NCI-H345 (cell line): Measurements from ENCODE around the gene CABP4.

Source experiments
- DNase-seq: peaks from one replicate; lab custom pipeline; 2025; lab: John Stamatoyannopoulos, UW

Gene CABP4

DNA sequence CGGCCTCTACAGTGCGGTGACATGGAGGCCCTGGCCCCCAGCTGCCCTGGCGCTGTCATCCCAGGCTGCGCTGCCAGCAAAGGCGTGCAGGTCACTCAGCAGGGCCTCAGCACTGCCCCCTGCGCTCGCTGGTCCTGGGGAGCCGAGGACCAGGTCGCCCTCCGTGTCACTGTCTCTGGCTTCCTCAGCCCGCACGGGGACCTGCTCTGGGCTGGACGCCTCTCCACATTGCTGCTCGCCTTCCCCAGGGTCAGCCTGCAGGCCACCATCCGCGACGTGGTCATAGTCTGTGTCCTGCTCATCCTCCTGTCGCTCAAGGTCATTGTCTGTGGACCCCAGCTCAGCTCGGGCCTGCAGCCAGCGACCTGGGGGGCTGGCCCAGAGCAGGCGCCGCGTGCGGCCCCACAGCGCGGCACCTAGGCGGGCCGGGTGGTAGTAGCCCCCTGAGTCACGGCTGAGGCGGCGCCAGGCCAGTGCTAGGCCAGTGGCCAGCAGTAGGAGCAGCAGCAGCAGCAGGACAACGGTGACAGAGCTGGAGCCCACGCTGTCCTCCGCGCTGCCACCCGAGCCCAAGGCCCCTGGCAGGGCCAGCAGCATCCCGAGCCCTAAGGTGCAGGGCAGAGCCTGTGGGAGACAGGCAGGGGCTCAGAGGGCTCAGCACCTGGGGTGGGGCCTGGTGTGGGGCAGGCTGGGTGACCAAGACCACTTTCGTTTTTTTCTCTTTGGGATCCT, 19.3 kb upstream of the CABP4 start:
- DNase-seq, result no peak

DNA sequence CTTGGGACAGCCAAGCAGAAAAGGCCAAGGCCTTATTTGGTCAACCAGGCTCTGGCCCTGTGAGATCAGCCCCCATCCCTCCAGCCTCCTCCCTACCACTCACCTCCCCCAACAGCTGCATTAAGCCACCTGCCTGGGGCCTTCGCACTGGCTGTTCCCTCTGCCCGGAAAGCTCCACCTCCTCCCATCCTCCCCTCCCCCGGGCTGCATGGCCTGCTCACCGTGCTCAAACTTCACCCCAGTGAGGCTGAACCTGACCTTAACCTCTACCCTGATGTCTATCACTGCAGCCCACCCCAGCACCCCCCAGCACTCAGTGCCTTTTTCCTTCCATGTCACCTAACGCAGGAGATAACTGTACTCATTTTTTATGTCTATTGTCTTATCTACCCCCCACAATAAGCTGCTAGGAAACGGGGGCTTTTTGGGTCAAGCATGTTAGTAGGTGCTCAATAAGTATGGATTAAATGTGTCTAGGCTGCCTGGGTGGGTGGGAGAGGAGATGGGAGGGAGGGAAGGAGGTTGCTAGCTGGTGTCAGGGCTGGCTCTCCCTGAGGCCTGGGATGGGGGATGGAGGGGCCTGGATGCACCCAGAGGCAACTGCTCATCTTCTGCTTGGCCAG, 18.6 kb upstream of the CABP4 start:
- no peak for DNase-seq

DNA sequence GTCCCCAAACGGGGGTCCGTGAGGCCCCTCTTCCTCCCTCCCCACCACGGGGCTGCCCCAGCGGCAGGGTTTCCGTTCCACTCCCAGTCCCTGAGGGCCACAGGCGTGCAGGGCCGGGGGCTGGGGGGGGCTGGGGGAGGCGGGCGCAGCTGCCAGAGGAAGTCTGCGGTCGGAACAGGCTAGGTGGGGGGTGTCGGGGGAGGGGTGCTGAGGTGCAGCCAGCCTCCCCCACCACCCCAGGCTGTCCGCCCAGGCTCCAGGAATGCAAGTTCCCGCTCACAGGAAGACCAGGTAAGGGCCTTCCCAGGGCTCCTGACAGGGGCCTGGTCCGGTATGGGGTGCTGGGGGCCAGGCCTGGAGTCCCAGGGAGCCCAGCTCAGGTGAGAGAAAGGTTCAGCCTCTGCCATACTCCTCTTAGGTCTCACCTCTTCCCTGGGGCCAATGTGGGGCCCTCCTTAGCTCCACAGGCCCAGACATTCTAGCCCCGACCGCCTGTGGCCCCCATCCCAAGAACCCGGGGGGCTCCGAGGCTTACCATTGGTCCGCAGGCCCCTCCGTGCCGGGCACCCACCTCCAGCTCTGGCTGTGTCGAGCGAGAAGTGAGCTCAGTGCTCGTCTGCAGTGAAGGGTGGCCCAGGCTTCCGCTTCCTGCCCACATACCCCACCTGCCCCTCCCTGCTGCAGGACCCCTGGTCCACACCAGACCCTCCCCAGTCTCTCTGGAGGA, 17.9 kb upstream of the CABP4 start, which contains the start of gene PTPRCAP:
PTPRCAP (minus strand) TSS at position 601 of the 727 bp plus-strand sequence; CDS start at position 538, 63 bp downstream.
- no peak for DNase-seq

DNA sequence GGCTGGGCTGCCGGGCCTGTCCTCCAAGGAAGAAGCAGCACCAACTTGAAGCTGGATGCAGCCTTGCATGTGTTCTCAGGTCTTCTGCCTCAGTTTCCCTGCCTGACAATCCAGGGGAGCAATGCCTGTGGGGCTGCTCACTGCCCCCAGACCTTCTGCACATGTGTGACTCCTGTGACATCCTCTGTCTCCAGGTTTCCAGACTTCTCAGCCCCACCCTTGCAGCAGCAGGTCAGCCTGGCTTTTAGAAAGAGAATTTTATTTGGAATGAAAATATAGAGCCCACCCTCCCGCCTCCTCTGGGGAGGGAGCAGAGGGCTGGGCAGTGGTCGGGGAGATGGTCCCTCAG, 17.4 kb upstream of the CABP4 start:
- DNase-seq, result no peak

DNA sequence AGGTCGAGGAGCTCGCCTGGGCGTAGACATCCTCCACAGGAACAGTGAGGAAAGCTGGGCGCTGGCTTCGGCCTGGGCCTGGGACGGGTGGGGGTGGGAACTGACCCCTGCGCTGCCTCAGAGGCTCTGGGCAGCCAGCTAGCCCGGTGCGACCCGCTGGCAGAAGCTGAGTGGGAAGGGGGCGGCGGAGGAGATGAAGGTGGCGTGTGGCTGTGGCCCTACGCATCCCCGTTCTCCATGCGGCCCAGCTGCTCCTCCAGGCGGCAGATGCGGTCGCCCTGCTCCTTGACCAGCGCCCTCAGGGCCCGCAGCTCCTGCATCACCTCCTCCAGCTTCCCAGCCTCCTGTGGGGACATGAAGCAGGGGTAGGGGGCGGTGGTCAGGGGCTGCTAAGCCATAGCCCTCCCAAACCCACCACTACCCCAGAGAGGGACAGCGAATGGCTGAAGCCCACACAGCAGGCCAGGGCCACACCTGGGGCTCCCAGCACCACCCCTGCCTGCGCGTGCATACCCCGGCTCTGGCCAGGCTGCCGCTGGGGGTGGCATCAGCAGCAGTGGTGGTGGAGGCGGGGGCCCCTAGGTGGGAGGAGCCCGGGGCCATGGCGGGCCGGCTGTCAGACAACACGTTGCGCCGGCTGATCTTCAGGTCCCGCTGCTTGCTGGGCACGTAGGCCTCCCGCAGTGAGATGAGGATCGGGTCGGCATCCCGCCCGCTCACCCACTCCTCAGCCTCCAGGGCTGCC, 16.8 kb upstream of the CABP4 start:
- DNase-seq, result no peak

DNA sequence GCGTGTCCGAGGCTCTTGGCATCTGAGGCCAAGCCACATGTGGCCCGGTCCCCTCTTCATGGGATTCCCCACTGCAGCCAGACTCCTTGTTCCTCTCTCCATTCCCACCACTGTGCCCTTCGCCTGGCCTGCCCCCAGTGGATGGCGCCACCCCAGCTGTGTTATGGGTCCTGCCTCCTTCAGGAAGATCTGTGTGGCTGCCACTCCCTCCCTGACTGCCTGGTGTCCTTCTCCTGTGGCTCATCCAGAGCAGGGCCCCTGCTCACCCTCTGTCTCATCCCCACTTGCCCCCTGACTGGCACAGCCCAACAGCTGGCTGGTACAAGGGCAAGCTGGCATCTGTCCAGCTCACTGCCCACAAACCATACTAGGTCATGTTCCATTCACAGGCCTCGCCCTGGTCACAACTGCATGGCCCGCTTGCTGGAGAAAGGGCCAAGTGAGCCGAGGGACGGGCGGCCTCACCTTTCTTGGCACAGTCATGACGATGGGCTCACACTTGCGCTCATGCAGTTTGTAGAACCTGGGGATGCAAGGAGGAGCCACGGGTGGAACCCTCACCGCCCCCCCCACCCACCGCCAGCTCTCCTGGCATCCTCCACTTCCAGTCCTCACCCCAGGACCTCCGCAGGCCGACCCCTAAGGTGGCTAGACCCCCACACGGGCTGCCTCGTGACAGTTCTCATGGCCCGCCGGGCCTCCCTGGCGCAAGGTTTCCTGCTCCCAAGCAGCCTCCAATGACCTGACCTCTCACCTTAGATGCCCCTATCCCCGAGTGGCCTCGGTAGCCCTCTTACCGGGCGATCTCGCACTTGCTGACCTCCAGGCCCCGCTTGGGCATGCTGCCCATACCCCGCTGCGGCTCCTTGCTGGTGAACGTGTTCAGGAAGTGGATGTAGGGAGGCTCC, 15.6 kb upstream of the CABP4 start:
- no peak for DNase-seq

DNA sequence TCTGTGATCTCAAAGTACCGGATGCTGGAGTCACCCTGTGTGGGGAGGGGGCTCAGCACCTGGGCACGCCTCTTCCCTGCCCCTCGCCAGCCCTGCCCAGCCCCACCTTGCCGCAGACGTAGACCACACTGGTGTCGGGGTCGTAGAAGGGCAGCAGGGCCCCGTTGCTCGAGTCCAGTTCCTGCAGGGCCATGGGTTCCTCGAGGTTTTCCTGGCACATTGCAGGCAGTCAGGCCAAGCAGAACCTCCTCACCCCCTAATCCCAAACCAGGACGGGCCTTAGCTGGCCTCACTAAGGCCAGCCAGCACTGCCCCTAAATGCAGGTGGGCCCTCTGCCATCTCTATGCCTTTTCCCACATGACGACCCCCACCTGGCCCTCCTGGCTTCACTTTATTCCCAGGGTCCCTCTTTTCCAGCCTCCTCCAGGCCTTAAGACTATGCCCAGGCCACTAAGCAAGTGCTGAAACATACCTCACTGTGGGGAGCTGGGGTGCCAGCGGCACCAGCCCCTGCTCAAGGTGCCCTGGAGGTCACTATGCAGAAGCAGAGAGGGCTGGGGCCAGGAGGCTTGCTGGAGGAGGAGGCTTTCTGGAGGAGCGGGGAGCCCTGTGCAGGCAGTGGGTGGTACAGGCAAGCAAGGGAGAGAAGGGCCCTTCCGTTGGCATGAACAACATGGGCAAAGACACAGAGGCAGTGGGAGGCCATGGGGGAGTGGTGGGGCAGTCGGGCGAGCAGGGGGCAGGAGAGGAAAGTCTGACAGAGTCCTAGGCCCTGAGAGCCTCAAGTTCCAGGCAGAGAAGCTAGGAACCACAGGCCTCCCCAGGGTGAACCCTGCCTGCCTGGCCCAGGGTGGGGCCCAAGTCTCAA, 14.7 kb upstream of the CABP4 start:
- DNase-seq, result no peak

DNA sequence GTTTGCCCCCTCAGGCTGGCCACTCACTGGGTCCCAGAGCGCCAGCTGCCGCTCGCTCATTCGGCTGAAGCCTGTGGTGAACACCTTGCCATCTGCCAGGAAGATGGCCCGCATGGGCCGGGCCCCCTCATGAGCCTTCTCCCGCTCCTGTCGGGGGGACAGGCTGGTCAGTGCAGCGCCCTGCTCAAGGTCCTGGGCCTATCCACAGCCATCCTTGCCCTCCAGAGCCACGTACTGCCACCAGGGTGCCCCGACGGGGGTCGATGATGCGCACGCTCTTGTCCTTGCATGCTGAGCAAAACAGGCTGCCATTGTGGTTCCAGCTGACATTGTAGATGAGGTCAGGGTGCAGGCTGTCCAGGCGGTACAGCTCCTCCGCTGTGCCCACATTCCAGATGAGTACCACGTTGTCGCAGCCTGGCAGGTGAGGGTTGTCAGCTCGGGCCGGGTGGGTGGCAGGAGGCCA, 14.0 kb upstream of the CABP4 start:
- DNase-seq, result no peak

DNA sequence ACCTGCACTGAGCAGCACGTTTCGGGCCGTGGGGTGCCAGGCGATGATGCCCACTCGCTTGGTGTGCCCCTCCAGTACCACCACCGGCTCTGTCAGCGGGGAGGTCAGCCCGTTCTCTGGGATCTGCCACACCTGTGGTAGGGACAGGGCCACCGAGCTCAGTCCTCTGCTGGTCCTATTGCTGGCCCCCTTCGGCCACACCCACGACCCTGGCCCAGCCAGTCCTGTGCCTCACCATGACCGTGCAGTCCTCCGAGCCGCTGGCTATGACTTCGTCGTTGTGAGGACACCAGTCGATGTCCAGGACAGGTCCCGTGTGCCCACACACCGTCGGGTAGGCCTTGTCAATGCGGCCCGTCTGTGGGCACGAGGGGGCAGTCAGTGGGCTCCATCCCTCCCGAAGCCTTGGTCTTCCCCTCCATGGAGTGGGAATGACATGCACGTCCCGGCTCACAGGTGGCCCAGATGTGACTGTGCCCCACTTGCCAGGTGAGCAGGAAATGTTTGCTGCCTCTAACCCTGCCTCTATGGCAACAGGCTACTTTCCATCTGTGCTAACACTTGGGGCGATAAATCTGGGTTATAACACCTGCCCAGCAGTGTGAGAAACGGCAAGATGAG, 13.3 kb upstream of the CABP4 start:
- DNase-seq, result no peak

DNA sequence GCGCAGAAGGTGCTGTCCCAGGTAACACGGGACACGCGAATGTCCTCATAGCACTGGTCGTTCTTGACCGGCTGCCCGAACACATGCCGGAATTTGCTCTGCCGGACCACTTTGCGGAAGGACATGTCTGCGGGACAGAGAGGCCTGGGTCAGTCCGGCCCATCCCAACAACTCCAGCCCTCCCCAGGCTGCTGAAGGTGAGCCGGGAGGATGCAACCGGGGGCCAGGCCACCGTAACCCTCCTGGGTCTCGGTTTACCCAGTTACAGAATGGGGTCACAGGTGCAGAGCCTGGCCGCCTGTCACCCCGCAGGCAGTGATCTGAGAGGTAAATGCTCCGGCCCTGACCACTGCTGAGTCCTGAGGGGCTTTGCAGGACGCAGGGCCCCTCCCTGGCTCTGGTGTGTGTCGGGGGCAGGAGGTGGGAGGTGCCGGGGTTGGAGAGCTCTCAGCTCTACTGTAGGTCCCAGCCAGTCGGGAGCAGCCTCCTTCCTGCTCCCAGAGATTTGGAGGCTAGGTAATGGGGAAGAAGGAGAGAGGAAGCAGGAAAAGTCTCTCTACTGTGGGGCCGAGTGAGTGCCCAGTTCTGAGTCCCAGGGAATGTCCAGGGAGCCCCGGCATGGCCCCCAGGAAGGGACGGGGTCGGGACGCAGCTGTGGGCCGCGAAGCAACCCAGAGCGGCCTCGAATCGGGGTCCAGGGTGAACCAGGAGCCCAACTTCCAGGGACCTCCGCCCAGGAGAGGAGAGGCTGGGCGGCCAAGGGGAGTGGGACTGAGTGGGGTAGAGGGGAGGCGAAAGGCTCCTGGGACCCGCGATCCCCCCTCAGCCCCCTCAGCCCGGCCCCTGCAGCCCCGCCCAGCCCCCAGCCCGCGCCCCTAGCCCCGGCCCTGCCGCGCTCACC, 12.4 kb upstream of the CABP4 start:
- DNase-seq, result no peak

DNA sequence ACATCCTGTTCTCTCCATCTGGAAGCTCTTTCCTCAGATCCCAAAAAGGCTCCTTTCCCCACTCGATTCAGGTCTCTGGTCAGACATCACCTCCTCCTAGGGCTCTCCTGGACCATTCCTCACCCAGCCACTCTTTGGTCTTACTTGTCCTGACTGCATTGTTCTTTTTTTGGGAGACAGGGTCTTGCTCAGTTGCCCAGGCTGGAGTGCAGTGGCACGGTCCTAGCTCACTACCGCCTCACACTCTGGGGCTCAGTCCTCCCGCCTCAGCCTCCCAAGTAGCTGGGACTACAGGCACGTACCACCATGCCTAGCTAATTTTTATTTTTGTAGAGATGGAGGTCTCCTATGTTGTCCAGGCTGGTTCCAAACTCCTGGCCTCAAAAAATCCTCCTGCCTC, 9.6 kb upstream of the CABP4 start:
- DNase-seq, result no peak

DNA sequence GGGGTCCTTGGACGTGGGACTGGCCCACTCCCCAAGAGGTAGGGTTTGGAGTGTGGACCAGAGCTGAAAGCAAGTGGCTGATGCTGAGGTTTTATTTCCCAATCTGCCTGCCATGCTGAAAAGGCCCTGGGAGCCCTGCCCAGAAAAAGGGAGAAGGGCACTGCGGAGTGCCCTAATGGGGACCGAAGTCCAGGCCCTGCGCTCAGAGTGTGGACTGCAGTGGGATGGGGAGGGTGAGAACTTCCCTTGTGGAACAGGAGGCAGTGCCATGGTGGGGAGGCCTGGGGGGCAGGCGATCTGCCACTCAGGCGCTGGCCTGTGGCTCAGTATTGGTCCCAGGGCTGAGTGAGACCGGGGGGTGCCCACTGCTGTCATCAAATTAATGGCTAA, 6.9 kb upstream of the CABP4 start:
- no peak for DNase-seq

DNA sequence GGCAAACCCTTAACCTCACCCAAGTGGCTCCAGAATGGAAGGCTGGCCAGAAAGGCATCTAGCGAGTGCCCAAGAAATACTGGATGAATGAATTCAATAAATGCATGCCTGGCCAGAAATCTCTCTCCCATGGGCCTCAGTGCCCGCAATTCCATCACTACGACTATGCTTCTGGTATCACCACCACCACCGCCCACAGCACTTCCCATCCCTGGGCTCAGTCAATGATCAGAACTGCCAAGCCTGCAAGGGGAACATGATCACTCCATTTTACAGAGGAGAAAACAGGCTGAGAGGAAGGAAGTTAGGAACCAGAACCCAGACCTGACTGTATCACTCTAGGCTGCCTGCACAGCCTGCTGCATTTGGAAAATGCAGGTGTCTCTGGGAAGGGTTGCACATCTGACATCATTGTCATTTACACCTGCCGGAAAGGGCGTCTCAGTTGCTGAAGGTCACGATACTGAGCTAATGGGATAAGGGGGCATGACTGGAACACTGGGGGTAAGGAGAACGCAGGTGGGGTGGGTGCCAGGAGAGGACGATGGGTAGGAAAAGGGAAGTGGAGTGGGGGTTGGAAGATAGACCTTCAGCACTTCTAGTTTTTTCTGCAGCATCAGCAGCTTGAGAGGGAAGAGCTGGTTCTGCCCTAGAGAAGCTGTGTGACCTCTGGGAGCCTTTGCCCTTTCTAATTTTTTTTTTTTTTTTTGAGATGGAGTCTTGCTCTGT, 5.9 kb upstream of the CABP4 start:
- no peak for DNase-seq

DNA sequence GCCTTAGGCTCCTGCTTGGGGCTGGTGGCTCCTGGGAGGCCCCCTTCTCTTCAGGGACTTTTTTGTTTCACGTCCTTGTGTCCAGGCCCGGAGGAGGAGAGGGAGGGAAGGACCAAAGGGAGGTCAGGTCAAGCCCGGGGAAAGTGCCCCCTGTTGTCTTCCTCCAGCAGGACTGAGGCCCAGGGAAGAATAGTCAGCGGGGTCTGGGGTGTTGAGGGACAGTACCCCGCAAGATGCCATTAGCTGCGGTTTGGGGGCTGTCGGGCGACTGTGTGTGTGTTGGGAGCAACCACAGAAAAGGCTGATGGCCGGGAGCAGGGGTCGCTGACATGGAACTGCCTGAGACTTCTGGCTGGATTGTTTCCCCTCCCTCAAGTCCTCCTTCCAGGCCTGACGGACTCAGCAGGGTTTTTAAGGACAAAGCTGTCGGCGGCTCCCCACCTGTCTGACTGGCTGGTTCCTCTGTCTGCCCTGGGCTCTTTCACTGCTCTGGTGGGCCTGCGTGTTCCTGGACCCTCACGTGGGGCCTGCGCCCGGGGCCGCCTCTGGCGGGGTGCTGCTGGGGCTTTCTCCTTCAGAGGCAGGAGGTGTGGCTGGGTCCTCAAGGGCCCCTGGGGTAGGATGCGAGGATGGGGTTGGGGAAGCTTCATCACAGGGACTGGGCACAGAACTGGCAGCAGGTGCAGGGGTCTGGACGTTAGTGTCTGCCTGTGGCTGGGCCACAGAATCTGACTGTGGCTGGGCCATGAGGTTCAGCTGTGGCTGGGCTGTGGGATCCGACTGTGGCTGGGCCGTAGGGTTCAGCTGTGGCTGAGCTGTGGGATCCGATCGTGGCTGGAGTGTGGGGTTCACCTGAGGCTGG, 4.1 kb upstream of the CABP4 start:
- DNase-seq, result no peak

DNA sequence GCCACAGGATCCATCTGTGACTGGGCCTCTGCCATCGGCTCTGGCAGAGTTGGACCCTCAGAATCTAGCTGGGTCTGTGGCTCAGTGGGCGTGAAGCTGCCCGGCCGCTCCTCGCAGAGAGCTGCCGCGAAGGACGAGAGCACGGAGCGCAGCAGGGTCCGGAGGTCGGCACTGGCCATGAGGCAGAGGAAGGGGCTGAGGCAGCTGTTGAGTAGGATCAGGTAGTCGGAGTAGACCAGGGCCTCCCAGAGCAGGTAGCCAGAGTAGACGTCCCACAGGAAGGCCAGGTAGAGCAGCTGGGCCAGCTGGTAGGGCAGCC, 3.5 kb upstream of the CABP4 start:
- DNase-seq, result no peak

DNA sequence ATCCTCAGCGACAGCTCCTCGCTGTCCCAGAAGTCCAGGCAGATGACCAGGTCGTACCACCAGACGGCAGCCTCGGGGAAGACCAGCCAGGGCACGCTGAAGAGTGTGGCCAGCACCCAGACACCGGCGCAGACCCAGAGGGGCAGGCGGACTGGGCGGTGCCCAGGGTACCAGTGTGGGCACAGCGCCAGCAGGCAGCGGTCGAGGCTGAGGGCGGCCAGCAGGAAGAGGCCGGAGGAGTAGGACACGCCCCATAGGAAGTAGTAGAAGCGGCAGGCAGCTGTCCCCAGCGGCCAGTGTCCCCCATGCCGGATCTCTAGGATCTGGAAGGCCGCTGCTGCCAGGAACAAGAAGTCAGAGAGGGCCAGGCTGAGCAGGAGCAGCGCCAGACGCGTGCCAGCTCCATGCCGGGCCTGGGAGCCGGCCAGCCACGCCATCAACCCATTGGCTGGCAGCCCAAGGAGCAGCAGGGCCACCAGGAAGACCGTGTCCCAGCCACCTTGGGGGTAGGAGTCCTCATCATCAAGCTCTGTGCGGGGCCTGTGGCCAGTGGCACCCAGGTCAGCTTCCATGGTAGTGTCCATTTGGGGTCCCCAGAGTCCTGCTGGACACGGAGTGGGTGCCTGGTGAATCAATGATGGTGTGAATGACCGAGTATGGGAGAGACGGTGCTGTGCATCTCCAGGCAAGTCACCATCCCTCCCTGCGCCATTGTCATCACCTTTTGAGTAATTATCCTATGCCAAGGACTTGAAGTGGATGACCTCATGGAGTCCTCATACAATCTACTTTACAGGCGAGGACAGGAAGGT, 2.8 kb upstream of the CABP4 start, which contains the start of gene GPR152:
GPR152 (minus strand) TSS at position 589 of the 812 bp plus-strand sequence; CDS start at position 584, 5 bp downstream.
- no peak for DNase-seq
